Prostate gland (tissue), 2 donors: ENCODE results near the gene STK24.

Source experiments
- POLR2A ChIP-seq: fragments of 450-650 bp; IDR thresholded peaks from one replicate; pipeline ENCODE4 v1.6.1; 2016; ENCODE audit warnings: antibody characterized with exemption, mild to moderate bottlenecking
- TF ChIP-seq, protein P1 (sequence below), 4 experiments: fragments of 200-600 bp in 2 of 4; fragments of 450-650 bp in 2 of 4; sonication (generic) in 2 of 4; IDR thresholded peaks; 1 replicate in 3 of 4; 2 replicates in 1 of 4; pipeline ENCODE4 v1.5.1; 2016 to 2019; ENCODE audit warnings: antibody characterized with exemption in 4 of 4, mild to moderate bottlenecking in 2 of 4, moderate library complexity in 2 of 4

DNA sequence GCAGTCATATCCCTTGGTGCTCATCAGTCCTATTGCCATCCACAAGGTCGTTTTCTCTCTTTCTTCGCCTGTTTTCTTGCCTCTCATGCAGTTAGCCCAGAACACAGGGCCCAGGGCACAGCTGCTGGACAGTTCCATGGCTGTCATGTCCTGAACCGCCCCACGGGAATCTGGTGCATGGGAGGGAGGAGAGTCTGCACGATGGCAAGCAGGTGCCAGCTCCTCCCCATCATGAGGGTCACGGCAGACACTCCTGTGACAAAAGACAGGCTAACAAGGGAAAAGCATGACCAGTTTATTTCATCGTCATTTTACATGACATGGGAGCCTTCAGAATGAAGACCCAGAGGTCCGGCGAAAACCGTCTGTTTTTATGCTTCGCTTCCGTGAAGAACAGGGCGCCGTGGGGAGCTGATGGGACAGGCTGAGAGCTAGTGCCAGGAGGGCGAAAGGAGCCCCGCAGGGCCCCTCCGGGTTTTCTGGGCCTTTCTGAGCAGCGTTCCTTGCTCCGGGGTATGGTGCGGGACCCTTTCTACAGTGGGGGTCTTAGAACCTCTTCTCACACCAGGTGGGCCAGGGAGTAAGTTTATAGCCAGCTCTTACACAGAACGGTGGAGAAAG, 135.7 kb downstream of the STK24 start:
- no peak for TF ChIP-seq POLR2A
- TF ChIP-seq, protein P1, sequence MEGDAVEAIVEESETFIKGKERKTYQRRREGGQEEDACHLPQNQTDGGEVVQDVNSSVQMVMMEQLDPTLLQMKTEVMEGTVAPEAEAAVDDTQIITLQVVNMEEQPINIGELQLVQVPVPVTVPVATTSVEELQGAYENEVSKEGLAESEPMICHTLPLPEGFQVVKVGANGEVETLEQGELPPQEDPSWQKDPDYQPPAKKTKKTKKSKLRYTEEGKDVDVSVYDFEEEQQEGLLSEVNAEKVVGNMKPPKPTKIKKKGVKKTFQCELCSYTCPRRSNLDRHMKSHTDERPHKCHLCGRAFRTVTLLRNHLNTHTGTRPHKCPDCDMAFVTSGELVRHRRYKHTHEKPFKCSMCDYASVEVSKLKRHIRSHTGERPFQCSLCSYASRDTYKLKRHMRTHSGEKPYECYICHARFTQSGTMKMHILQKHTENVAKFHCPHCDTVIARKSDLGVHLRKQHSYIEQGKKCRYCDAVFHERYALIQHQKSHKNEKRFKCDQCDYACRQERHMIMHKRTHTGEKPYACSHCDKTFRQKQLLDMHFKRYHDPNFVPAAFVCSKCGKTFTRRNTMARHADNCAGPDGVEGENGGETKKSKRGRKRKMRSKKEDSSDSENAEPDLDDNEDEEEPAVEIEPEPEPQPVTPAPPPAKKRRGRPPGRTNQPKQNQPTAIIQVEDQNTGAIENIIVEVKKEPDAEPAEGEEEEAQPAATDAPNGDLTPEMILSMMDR (IDR thresholded peaks at IDR 0.05) = no peak
